Activated CD8-positive, alpha-beta memory T cell treated with anti-CD3 and anti-CD28 coated beads, Interleukin-2, amount 50 U/mL, for 1 hour (primary cell): ENCODE measurements around the gene DEFB113.
"Not testable (repeated sequence)": the region's sequence is repeated elsewhere in the genome, so short reads cannot be mapped to it uniquely, and the experiment has no call there.

ENCODE experiments used
- DNase-seq: peaks from one replicate; pipeline ENCODE4 v3.0.0-alpha.2; 2020; ENCODE audit errors: extremely low read depth

The DEFB113 gene

GRCh38 chr6:49969605-49970004 is at the start of gene DEFB113:
TSS of gene DEFB113 (minus strand) at chr6:49969625. CDS start at chr6:49969625, 0 bp downstream.
- no peak for DNase-seq

DNA sequence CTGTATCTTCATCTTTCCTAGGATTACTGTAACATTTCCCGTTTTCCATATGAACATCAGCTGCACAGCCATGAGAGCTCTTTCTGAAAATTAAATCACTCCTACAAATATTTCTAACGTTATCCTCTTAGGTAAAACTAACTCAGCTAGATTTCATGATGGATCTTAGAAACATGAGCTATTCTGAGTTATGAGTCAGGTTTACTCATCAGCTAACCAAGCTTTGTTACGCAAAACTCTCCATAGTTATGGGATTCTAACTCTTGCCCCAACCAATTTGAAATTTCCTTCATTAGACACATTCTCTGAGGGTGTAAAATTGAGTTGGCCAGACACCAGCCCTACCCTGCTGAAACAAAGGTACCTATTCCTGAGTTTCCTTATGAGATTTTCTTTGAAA is 38.4 kb upstream of the DEFB113 start:
- no peak for DNase-seq

DNA sequence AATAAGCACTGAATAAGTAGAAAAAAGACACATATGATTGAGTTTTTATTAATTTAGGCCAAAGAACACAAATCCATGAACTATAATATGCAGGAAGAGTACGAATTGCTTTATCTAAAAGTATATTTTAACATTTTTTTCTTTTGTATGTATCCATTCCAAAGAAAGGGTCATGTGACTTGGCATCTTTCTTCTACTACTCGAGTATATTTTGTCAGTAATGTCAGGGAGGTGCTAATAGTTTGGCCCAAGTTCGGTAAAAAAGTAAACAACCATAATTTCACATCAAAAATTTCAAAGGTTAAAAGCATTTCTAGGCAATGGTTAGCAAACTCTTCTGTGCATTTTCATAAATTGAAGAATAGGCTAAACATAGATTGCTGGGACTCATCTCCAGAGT is 33.7 kb upstream of the DEFB113 start:
- no peak for DNase-seq

DNA sequence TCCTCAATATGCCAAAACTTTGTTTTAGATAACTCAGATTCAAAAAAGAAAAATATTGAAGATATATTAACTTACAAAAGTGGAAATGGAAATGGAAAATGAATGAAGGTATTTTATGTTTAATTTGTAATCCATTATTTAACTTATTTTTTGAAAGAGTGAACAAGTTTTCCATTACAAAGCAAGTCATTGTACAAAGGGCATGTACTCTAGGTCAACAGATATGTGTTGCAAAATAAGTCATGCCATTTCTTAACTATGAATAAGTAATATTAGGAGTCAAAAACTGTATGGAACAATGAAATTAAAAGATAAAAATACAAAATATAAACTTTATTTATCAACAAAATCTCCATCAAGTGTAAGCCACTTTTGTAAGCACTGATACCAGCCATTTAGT is 25.9 kb upstream of the DEFB113 start:
- no peak for DNase-seq

GRCh38 chr6:49988900-49989299 is 19.5 kb upstream of the DEFB113 start:
- DNase-seq = no peak

- no peak for DNase-seq
Observed at GRCh38 chr6:49987749-49988148, 18.3 kb upstream of the DEFB113 start.

DNA sequence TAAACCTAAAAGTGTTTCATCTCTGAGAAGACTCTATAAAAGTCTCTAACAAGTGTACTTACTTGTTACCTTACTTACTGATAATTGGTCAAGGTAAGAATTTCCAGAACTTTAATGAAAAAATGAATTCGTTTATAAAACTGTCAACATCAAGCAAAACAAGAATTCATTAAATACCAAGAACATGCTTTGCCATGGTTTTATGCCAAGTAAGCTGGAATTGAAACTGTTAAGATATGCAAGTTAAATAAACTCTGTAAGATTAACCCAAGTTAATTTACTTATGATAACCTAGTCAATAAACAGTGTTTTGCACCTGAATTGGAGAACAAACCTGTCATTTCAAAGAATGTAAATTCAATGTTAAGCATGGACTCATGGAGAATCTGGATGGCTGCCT is 17.1 kb upstream of the DEFB113 start:
- DNase-seq = no peak

DNA sequence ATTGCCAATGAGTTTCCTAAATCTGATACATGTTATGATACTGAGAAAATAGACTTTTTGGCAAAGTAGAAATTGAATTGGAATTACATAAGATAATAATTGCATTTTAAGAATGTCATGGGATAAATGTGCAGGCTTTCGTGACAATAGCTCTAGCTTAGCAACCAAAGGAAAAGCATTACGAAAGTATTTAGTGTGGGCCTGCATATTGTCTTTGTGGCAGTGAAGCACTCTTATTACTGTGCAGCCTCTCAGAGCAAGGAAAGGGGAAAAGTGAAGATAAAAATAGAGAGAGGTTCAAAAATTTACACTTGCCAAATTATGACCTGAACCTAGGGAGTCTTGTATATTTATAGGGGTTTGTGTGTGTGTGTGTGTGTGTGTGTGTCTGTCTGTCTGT is 12.6 kb upstream of the DEFB113 start:
- no peak for DNase-seq

DNA sequence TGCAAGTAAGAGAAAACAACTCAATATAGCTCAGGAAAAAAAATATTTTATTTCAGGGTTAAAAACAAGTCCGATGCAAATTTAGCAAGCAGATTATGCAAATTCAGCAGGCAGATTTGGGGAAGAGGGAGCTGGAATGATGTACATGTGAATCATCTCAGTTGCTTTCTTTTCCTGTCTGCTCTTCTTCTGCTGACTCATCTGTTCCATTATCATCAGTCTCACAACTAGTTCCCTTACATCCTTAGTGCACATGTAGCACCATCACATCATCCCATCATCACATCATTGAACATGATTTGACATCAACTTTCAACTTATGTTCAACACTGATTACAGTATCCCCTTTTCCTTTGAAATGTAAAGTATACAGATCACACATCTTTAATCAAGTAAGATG is 11.5 kb upstream of the DEFB113 start:
- no peak for DNase-seq

- no peak for DNase-seq
Observed at GRCh38 chr6:49979584-49979983, 10.2 kb upstream of the DEFB113 start.

DNA sequence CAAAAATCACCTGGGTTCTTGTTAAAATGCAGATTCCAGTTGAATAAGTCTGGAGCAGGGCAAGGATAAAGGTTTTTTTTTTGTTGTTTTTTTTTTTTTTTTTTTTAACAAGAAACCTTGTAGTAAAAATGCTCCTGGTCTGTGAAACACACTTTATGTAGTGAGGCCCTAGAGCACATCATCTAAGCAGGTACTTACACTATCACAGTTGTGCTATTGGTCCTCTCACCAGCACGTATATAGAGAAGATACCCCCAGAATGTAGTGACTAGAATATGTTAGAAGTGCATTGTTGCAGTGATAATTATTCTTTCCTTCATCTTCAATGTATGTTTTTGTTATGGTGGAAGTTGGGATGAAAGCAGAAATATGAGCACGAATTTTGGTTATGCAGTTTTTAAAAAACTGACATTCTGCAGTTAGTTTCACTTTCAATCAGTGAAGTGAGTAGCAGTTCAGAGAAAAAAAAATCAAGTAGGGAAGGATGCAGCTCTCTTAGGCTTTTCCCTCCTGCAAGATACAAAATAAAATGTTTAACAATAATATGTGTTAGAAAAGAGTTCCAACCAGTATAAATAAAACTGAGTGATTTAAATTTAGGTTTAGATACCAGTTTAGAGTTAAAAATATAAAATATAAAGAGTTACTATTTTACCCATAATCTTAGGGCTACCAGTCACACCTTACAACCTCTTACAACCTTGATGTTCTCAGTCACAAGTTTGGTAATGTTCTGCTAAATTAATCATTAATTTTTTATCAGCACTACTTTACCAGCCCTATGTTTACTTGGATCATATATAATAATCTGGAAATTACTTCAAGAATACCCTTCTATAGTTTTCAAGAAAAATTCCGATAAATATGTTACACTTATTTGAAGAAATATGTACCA is 9.2 kb upstream of the DEFB113 start:
- no peak for DNase-seq

- no peak for DNase-seq
Observed at GRCh38 chr6:49966823-49967222, 2.6 kb downstream of the DEFB113 start.

- no peak for DNase-seq
Observed at GRCh38 chr6:49966334-49966733, 3.1 kb downstream of the DEFB113 start.

GRCh38 chr6:49964064-49964463 is 5.4 kb downstream of the DEFB113 start, which contains the start of gene DEFB114:
TSS of gene DEFB114 (minus strand) at chr6:49964164. CDS start at chr6:49964105, 59 bp downstream.
- no peak for DNase-seq

DNA sequence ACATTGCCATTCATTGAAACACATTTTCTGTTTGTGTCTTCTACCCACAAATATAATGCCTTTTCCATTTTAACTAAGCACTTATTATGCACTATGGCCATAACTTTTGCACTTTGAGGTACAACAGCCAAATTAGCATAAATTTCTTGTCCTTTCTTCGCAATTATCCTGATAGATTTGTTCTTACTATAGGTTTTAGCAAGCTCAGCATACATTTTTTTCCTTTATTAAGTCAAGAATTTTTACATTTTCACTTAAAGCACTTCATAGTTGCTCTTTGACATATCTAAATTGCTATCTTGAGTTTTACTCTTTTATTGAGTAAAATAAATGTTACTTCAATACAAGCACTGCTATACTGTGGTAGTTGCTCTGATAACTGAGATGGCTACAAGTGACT is 11.2 kb downstream of the DEFB113 start:
- no peak for DNase-seq

- DNase-seq = no peak
Observed at GRCh38 chr6:49955847-49956246, 13.6 kb downstream of the DEFB113 start.

- no peak for DNase-seq
Observed at GRCh38 chr6:49951926-49952325, 17.5 kb downstream of the DEFB113 start.

- no peak for DNase-seq
Observed at GRCh38 chr6:49950415-49950751, 19.0 kb downstream of the DEFB113 start.

DNA sequence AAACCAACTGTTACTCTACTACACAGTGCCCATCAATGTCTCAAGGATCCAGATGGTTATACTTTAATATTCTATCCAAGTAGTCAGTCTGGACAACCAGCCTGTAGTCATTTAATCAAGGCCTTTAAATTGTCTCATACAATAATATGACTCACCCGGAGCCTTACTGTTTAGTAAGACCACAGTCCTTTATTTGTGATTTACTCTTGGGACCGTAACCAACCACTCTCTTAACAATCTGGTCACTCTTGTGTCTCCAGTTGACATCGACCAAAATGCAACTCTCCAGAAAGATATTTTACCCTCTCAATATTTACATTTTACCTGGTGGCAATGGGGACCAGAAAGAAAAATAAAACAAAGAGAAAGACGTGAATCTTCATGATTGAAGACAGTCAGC is 20.4 kb downstream of the DEFB113 start:
- DNase-seq = no peak

DNA sequence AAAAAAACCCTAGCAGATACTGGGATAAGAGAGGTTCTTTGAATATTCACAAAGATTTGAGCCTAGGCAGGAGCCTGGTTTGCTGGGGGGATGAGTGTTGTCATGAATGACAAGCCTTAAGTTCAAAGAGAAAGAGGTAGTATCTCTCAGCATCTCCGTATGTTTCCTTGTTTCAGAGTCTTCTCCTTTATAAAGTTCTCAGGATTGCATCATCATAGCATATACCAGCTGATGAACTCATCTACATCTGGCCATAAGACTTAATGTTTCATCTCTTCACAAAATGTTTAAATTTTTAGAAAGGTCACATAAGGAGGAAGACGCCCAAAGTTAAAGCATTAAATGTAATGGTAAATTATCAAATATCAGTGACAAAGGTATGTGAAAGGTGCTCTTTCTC is 22.6 kb downstream of the DEFB113 start:
- DNase-seq = no peak

DNA sequence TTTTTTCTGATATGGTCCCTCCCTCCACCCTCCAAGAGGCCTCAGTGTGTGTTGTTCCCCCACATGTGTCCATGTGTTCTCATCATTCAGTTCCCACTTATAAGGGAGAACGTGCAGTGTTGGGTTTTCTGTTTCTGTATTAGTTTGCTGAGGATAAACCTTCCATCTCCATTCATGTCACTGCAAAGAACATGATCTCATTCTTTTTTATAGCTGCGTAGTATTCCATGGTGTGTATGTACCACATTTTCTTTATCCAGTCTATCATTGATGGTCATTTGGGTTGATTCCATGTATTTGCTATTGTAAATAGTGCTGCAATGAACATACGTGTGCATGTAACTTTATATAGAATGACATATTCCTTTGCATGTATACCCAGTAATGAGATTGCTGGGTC is 25.4 kb downstream of the DEFB113 start:
- not testable (repeated sequence) for DNase-seq

DNA sequence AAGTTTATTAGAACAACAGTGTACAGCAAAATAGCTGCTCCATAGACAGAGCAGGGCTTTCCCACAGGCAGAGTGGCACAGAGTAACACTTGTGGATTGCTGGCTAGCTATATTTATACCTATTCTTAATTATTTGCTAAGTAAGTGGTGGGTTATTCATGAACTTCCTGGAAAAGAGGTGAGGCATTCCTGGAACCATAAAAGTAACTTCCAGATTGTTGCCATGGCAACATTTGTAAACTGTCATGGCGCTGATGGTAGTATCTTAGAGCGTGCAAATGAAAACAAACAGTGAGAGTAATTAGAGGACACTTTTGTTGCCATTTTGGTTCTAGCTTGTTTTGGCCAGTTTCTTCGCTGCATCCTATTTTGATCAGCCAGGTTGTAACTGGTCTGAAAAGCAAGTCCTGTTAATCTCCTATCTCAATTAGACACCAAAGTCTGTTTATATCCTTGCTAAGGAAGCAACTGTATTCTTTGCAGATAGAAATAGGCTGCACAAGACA is 29.4 kb downstream of the DEFB113 start:
- DNase-seq = no peak

DNA sequence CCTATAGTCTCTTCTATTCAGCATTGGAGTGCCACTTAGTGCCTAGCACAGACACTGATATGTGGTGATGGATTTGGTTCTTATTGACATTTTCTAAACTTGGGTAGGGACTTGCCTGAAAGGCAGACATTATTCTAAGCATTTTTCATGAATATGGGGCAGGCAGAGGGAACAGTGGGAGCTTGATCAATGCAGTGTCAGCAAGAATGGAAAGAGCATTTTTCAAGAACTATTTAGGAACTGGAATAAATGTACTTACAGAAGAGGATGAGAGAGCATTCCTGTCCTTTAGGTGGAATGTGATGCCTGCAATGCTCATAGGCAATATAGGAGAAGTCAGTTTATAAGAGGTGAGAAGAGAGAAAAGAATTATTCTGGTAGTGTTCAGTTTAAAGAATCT is 31.6 kb downstream of the DEFB113 start:
- DNase-seq = no peak

GRCh38 chr6:49937017-49937416 is 32.4 kb downstream of the DEFB113 start:
- no peak for DNase-seq
